ENCODE measurements around the gene PHKA2.
"Not testable (repeated sequence)": the region's sequence is repeated elsewhere in the genome, so short reads cannot be mapped to it uniquely, and the experiment has no call there.

PHKA2 gene

GRCh38 chrX:18855919-18856644 is 127.8 kb downstream of the PHKA2 start:
- DNase-seq, result no peak

DNA sequence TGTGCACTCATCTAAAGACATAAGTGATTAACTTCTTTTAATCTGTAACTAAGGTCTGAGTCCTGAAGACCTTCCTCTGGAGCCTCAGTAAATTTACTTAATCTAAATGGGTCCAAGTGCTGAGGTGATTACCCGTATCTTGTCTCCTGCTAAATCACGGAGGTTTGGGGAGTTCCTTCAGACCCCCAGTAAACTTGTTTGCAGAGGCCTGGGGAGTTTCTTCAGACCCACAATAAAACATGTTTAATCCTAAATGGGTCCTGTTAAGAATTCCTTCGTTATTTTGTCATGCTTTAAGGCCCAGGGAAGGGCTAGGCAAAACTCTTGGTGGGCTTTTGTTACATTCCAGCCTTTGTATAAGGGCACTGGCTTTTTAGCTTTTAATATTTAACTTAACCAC is 136.0 kb downstream of the PHKA2 start:
- not testable (repeated sequence) for DNase-seq
